ENCODE data around the gene CFAP99.
A peak's percentile ranks its signal among the peaks of the same experiment; 100 is the strongest.

Gene CFAP99

GRCh38 chr4:2413821-2414610, 4.7 kb upstream of the CFAP99 start:
- Histone ChIP-seq H3K27me3 (ENCODE audit: low read depth, low read length) (no peaks in the 10 kb centered on the region), H3K4me1 (ENCODE audit: control insufficient read depth in 1 of 2, insufficient read depth in 2 of 2, low read length in 2 of 2) (peaks cover 8 to 34% of the 10 kb centered on the region in 2 donors), H3K36me3 (ENCODE audit: control insufficient read depth in 1 of 2, insufficient read depth in 2 of 2, low read length in 2 of 2) (no peaks in the 10 kb centered on the region), H3K9me3 (ENCODE audit: control insufficient read depth in 1 of 2, low read length in 2 of 2) (no peaks in the 10 kb centered on the region), H3K27ac (ENCODE audit: low read length) (peak overlapping the region; percentile 80), H3K4me3 (ENCODE audit: low read depth in 1 of 2, low read length in 2 of 2) (peak overlapping the region; percentile 35 to 56)

- no peaks in the 10 kb centered on the region for H3K36me3 ChIP-seq (ENCODE audit: control insufficient read depth in 1 of 2, insufficient read depth in 2 of 2, low read length in 2 of 2)
- peaks cover 2% of the 10 kb centered on the region for H3K27me3 ChIP-seq (ENCODE audit: low read depth, low read length)
- H3K4me3 ChIP-seq (ENCODE audit: low read depth in 1 of 2, low read length in 2 of 2) = no peak overlapping the region
- H3K27ac ChIP-seq (ENCODE audit: low read length) = no peak overlapping the region
- no peaks in the 10 kb centered on the region for H3K9me3 ChIP-seq (ENCODE audit: control insufficient read depth in 1 of 2, low read length in 2 of 2)
- H3K4me1 ChIP-seq (ENCODE audit: control insufficient read depth in 1 of 2, insufficient read depth in 2 of 2, low read length in 2 of 2) = peaks cover 14 to 40% of the 10 kb centered on the region in 2 donors
Observed at GRCh38 chr4:2415213-2415612, 3.5 kb upstream of the CFAP99 start.

GRCh38 chr4:2415881-2416563, 2.7 kb upstream of the CFAP99 start:
- Histone ChIP-seq H3K27ac (ENCODE audit: low read length) (no peak overlapping the region), H3K9me3 (ENCODE audit: control insufficient read depth in 1 of 2, low read length in 2 of 2) (no peaks in the 10 kb centered on the region), H3K4me1 (ENCODE audit: control insufficient read depth in 1 of 2, insufficient read depth in 2 of 2, low read length in 2 of 2) (peaks cover 14 to 40% of the 10 kb centered on the region in 2 donors), H3K27me3 (ENCODE audit: low read depth, low read length) (peaks cover 10% of the 10 kb centered on the region), H3K4me3 (ENCODE audit: low read depth in 1 of 2, low read length in 2 of 2) (peak overlapping the region in 1 of 2 donors; percentile 59), H3K36me3 (ENCODE audit: control insufficient read depth in 1 of 2, insufficient read depth in 2 of 2, low read length in 2 of 2) (no peaks in the 10 kb centered on the region)

GRCh38 chr4:2416564-2417225, 2.1 kb upstream of the CFAP99 start:
- no peak overlapping the region for H3K27ac ChIP-seq (ENCODE audit: low read length)
- H3K36me3 ChIP-seq (ENCODE audit: control insufficient read depth in 1 of 2, insufficient read depth in 2 of 2, low read length in 2 of 2) = no peaks in the 10 kb centered on the region
- H3K4me3 ChIP-seq (ENCODE audit: low read depth in 1 of 2, low read length in 2 of 2) = peak overlapping the region; percentile 53 to 59
- H3K4me1 ChIP-seq (ENCODE audit: control insufficient read depth in 1 of 2, insufficient read depth in 2 of 2, low read length in 2 of 2) = peaks cover 14 to 40% of the 10 kb centered on the region in 2 donors
- peaks cover 10% of the 10 kb centered on the region for H3K27me3 ChIP-seq (ENCODE audit: low read depth, low read length)
- no peaks in the 10 kb centered on the region for H3K9me3 ChIP-seq (ENCODE audit: control insufficient read depth in 1 of 2, low read length in 2 of 2)

- peak overlapping the region; percentile 56 to 86 for H3K4me3 ChIP-seq (ENCODE audit: low read depth in 1 of 2, low read length in 2 of 2)
- peaks cover 14 to 39% of the 10 kb centered on the region in 2 donors for H3K4me1 ChIP-seq (ENCODE audit: control insufficient read depth in 1 of 2, insufficient read depth in 2 of 2, low read length in 2 of 2)
- no peaks in the 10 kb centered on the region for H3K36me3 ChIP-seq (ENCODE audit: control insufficient read depth in 1 of 2, insufficient read depth in 2 of 2, low read length in 2 of 2)
- H3K9me3 ChIP-seq (ENCODE audit: control insufficient read depth in 1 of 2, low read length in 2 of 2) = no peaks in the 10 kb centered on the region
- no peak overlapping the region for H3K27ac ChIP-seq (ENCODE audit: low read length)
- H3K27me3 ChIP-seq (ENCODE audit: low read depth, low read length) = peaks cover 13% of the 10 kb centered on the region
Observed at GRCh38 chr4:2417226-2417764, 1.5 kb upstream of the CFAP99 start.

GRCh38 chr4:2417765-2418649, 748 bp upstream of the CFAP99 start, which contains the start of gene ZFYVE28:
Gene ZFYVE28 (minus strand): TSS chr4:2418645. CDS start chr4:2418323, 322 bp downstream.
- Histone ChIP-seq H3K4me1 (ENCODE audit: control insufficient read depth in 1 of 2, insufficient read depth in 2 of 2, low read length in 2 of 2) (peaks cover 8 to 32% of the 10 kb centered on the region in 2 donors), H3K27ac (ENCODE audit: low read length) (no peak within 1 kb of the TSS), H3K27me3 (ENCODE audit: low read depth, low read length) (peaks cover 14% of the 10 kb centered on the region), H3K36me3 (ENCODE audit: control insufficient read depth in 1 of 2, insufficient read depth in 2 of 2, low read length in 2 of 2) (no peaks in the 10 kb centered on the region), H3K4me3 (ENCODE audit: low read depth in 1 of 2, low read length in 2 of 2) (peak within 1 kb of the TSS; percentile 67 to 86), H3K9me3 (ENCODE audit: control insufficient read depth in 1 of 2, low read length in 2 of 2) (no peaks in the 10 kb centered on the region)

- Histone ChIP-seq H3K9me3 (ENCODE audit: control insufficient read depth in 1 of 2, low read length in 2 of 2) (no peaks in the 10 kb centered on the region), H3K27me3 (ENCODE audit: low read depth, low read length) (peaks cover 14% of the 10 kb centered on the region), H3K4me1 (ENCODE audit: control insufficient read depth in 1 of 2, insufficient read depth in 2 of 2, low read length in 2 of 2) (peaks cover 6 to 21% of the 10 kb centered on the region in 2 donors), H3K4me3 (ENCODE audit: low read depth in 1 of 2, low read length in 2 of 2) (no peak overlapping the region), H3K27ac (ENCODE audit: low read length) (no peak overlapping the region), H3K36me3 (ENCODE audit: control insufficient read depth in 1 of 2, insufficient read depth in 2 of 2, low read length in 2 of 2) (no peaks in the 10 kb centered on the region)
Observed at GRCh38 chr4:2419814-2420213, 1.1 kb downstream of the CFAP99 start.

GRCh38 chr4:2421928-2422327, 3.2 kb downstream of the CFAP99 start:
- Histone ChIP-seq H3K4me1 (ENCODE audit: control insufficient read depth in 1 of 2, insufficient read depth in 2 of 2, low read length in 2 of 2) (peaks cover 6 to 14% of the 10 kb centered on the region in 2 donors), H3K9me3 (ENCODE audit: control insufficient read depth in 1 of 2, low read length in 2 of 2) (no peaks in the 10 kb centered on the region), H3K27ac (ENCODE audit: low read length) (no peak overlapping the region), H3K27me3 (ENCODE audit: low read depth, low read length) (peaks cover 14% of the 10 kb centered on the region), H3K36me3 (ENCODE audit: control insufficient read depth in 1 of 2, insufficient read depth in 2 of 2, low read length in 2 of 2) (no peaks in the 10 kb centered on the region), H3K4me3 (ENCODE audit: low read depth in 1 of 2, low read length in 2 of 2) (no peak overlapping the region)

GRCh38 chr4:2423066-2423465, 4.3 kb downstream of the CFAP99 start:
- Histone ChIP-seq H3K36me3 (ENCODE audit: control insufficient read depth in 1 of 2, insufficient read depth in 2 of 2, low read length in 2 of 2) (no peaks in the 10 kb centered on the region), H3K4me1 (ENCODE audit: control insufficient read depth in 1 of 2, insufficient read depth in 2 of 2, low read length in 2 of 2) (peaks cover 6 to 7% of the 10 kb centered on the region in 2 donors), H3K27me3 (ENCODE audit: low read depth, low read length) (peaks cover 14% of the 10 kb centered on the region), H3K27ac (ENCODE audit: low read length) (no peak overlapping the region), H3K4me3 (ENCODE audit: low read depth in 1 of 2, low read length in 2 of 2) (no peak overlapping the region), H3K9me3 (ENCODE audit: control insufficient read depth in 1 of 2, low read length in 2 of 2) (no peaks in the 10 kb centered on the region)

- Histone ChIP-seq H3K9me3 (ENCODE audit: control insufficient read depth in 1 of 2, low read length in 2 of 2) (no peaks in the 10 kb centered on the region), H3K27ac (ENCODE audit: low read length) (no peak overlapping the region), H3K36me3 (ENCODE audit: control insufficient read depth in 1 of 2, insufficient read depth in 2 of 2, low read length in 2 of 2) (no peaks in the 10 kb centered on the region), H3K27me3 (ENCODE audit: low read depth, low read length) (peaks cover 14% of the 10 kb centered on the region), H3K4me3 (ENCODE audit: low read depth in 1 of 2, low read length in 2 of 2) (no peak overlapping the region), H3K4me1 (ENCODE audit: control insufficient read depth in 1 of 2, insufficient read depth in 2 of 2, low read length in 2 of 2) (peaks cover 6 to 7% of the 10 kb centered on the region in 2 donors)
Observed at GRCh38 chr4:2423695-2424094, 4.9 kb downstream of the CFAP99 start.
